Loucy (cell line): ENCODE results near the gene DUSP9.

ENCODE experiments used
- H2AFZ ChIP-seq: fragments of 200-600 bp; sonication (generic); 2 replicates; pipeline ENCODE4 v1.6.0; 2016; ENCODE audit warnings: antibody characterized with exemption, mild to moderate bottlenecking, low read length, moderate library complexity
- H3F3A ChIP-seq: fragments of 200-600 bp; 2 replicates; pipeline ENCODE4 v1.6.0; 2016; ENCODE audit warnings: antibody characterized with exemption, low read depth, mild to moderate bottlenecking
- H3K27me3 ChIP-seq: fragments of 200-600 bp; sonication (generic); 2 replicates; pipeline ENCODE4 v1.6.1; 2014; ENCODE audit warnings: low read length, mild to moderate bottlenecking; ENCODE audit not compliant: insufficient read depth, poor library complexity, severe bottlenecking
- H3K36me3 ChIP-seq: fragments of 200-600 bp; sonication (generic); 2 replicates; pipeline ENCODE4 v1.6.1; 2016; ENCODE audit warnings: low read length; ENCODE audit not compliant: insufficient read depth
- H3K4me1 ChIP-seq: fragments of 200-600 bp; sonication (generic); 2 replicates; pipeline ENCODE4 v1.5.1; 2014; ENCODE audit warnings: low read length, mild to moderate bottlenecking; ENCODE audit not compliant: insufficient read depth, poor library complexity, severe bottlenecking
- H3K4me2 ChIP-seq: fragments of 200-600 bp; sonication (generic); 2 replicates; pipeline ENCODE4 v1.6.0; 2014; ENCODE audit warnings: antibody characterized with exemption, low read length, low read depth, mild to moderate bottlenecking; ENCODE audit not compliant: poor library complexity, severe bottlenecking
- H3K4me3 ChIP-seq: fragments of 200-600 bp; sonication (generic); 2 replicates; pipeline ENCODE4 v1.5.1; 2014; ENCODE audit warnings: low read length, mild to moderate bottlenecking, mixed read lengths; ENCODE audit not compliant: poor library complexity, severe bottlenecking
- H3K79me2 ChIP-seq: fragments of 200-600 bp; sonication (generic); 2 replicates; pipeline ENCODE4 v1.6.1; 2014; ENCODE audit warnings: low read length; ENCODE audit not compliant: insufficient read depth
- H3K9ac ChIP-seq: fragments of 200-600 bp; sonication (generic); 2 replicates; pipeline ENCODE4 v1.6.0; 2014; ENCODE audit warnings: mild to moderate bottlenecking, low read depth, low read length, moderate library complexity; ENCODE audit not compliant: poor library complexity, severe bottlenecking
- H3K9me2 ChIP-seq: fragments of 200-600 bp; sonication (generic); replicated peaks from 2 replicates; pipeline ENCODE4 v1.6.1; 2016; ENCODE audit warnings: low read depth, low read length, mixed read lengths
- H3K9me3 ChIP-seq: fragments of 200-600 bp; sonication (generic); 2 replicates; pipeline ENCODE4 v1.6.1; 2014; ENCODE audit warnings: mild to moderate bottlenecking, antibody characterized with exemption, low read length, low read depth; ENCODE audit not compliant: insufficient read depth
- H4K20me1 ChIP-seq: fragments of 200-600 bp; sonication (generic); 2 replicates; pipeline ENCODE4 v1.6.0; 2014; ENCODE audit warnings: antibody characterized with exemption, low read length, mild to moderate bottlenecking; ENCODE audit not compliant: insufficient read depth, poor library complexity, severe bottlenecking
- EZH2phosphoT487 ChIP-seq: fragments of 200-600 bp; IDR thresholded peaks from 2 replicates; pipeline ENCODE4 v1.6.1; 2018; ENCODE audit warnings: antibody characterized with exemption, mild to moderate bottlenecking, moderate library complexity, borderline replicate concordance
- TF ChIP-seq, protein P1 (sequence below): fragments of 200-600 bp; sonication (generic); conservative IDR thresholded peaks from 2 replicates; pipeline ENCODE4 v1.5.1; 2014; ENCODE audit warnings: mild to moderate bottlenecking, antibody characterized with exemption, low read length

Gene DUSP9

DNA sequence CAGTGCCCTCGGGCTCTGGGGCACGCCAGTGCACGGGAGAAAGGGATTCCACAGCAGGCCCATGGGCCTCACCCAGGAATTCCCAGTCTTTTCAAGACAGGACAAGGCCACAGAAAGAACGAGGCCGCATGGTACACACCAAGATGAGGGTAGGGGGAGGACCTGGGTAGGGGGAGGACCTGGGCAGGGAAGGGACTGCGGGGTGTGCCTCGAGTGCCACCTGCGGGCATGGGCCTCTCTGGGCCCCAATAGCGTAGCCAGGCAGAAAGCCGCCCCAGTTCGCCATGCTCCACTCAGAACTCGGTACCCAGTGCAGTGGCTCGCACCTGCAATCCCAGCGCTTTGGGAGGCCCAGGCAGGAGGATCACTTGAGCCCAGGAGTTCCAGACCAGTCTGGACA, 14.0 kb upstream of the DUSP9 start:
- TF ChIP-seq, protein P1, sequence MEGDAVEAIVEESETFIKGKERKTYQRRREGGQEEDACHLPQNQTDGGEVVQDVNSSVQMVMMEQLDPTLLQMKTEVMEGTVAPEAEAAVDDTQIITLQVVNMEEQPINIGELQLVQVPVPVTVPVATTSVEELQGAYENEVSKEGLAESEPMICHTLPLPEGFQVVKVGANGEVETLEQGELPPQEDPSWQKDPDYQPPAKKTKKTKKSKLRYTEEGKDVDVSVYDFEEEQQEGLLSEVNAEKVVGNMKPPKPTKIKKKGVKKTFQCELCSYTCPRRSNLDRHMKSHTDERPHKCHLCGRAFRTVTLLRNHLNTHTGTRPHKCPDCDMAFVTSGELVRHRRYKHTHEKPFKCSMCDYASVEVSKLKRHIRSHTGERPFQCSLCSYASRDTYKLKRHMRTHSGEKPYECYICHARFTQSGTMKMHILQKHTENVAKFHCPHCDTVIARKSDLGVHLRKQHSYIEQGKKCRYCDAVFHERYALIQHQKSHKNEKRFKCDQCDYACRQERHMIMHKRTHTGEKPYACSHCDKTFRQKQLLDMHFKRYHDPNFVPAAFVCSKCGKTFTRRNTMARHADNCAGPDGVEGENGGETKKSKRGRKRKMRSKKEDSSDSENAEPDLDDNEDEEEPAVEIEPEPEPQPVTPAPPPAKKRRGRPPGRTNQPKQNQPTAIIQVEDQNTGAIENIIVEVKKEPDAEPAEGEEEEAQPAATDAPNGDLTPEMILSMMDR = no peak
- TF ChIP-seq EZH2phosphoT487 = no peak

DNA sequence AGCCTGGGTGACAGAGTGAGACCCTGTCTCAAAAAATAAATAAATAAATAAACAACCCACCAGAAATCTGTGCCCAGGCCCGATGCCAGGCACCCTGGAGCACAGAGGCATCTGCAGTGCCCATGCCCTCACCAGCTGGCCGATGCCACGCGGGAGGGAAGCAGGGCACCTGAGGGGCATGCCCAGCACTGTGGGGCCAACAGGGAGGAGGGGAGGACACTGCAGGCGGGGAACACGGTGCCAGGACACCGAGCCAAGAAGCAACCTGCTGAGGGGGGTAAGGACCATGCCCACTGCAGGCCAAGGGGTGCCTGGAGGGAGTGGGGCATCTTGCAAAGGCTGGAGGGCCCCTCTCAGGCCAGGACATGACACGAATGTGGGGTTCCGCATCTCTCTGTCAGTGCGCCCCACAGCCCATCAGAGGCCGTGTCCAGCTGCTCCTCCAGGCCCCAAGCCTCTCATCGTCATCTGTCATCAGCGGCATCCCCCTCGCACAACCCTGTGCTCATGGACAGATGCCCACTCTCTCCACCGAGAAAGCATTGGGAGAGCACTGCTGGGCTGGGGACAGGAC, 13.3 kb upstream of the DUSP9 start:
- H3K36me3 ChIP-seq = no peaks in the 10 kb centered on the region
- H3K9me2 ChIP-seq = no peaks in the 10 kb centered on the region
- H3K4me2 ChIP-seq = no peak overlapping the region
- TF ChIP-seq, protein P1 = no peak
- no peak for TF ChIP-seq EZH2phosphoT487
- no peaks in the 10 kb centered on the region for H4K20me1 ChIP-seq
- H3K9me3 ChIP-seq = no peaks in the 10 kb centered on the region
- no peaks in the 10 kb centered on the region for H3K79me2 ChIP-seq
- no peak overlapping the region for H3K9ac ChIP-seq
- no peak overlapping the region for H2AFZ ChIP-seq
- no peaks in the 10 kb centered on the region for H3K4me1 ChIP-seq
- H3K4me3 ChIP-seq = no peak overlapping the region
- H3F3A ChIP-seq = no peaks in the 10 kb centered on the region
- no peaks in the 10 kb centered on the region for H3K27me3 ChIP-seq

More for the DNA sequence above, 14.0 kb upstream of the DUSP9 start:
- Histone ChIP-seq H4K20me1 (no peaks in the 10 kb centered on the region), H3F3A (no peaks in the 10 kb centered on the region), H3K4me3 (no peak overlapping the region), H3K79me2 (no peaks in the 10 kb centered on the region), H3K9ac (no peak overlapping the region), H2AFZ (no peak overlapping the region), H3K9me2 (no peaks in the 10 kb centered on the region), H3K36me3 (no peaks in the 10 kb centered on the region), H3K4me2 (no peak overlapping the region), H3K9me3 (no peaks in the 10 kb centered on the region), H3K4me1 (no peaks in the 10 kb centered on the region), H3K27me3 (no peaks in the 10 kb centered on the region)

DNA sequence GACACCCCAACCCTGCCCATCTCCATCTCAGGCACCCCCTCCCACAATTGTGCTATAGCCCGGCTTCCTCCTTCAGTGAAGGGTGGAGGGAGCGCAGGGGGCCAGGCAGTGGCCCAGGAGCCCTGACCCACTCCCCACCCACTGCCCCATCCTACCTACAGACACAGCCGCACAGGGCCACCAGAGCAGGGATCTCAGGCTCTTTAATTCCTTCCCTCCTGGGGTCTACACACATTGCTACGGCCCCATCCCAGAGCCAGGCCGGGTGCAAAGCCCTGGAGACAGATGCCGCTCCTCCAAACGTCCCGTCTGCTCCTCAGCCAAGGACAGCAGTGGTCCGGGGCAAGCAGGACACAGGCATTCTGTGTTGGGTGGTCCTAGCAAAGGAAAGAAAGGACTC, 12.8 kb upstream of the DUSP9 start:
- Histone ChIP-seq H3F3A (no peaks in the 10 kb centered on the region), H3K27me3 (no peaks in the 10 kb centered on the region), H3K4me3 (no peak overlapping the region), H3K9me3 (no peaks in the 10 kb centered on the region), H3K79me2 (no peaks in the 10 kb centered on the region), H3K4me2 (no peak overlapping the region), H3K36me3 (no peaks in the 10 kb centered on the region), H4K20me1 (no peaks in the 10 kb centered on the region), H3K9ac (no peak overlapping the region), H2AFZ (no peak overlapping the region), H3K9me2 (no peaks in the 10 kb centered on the region), H3K4me1 (no peaks in the 10 kb centered on the region)
- no peak for TF ChIP-seq EZH2phosphoT487
- TF ChIP-seq, protein P1 = no peak
